NCI-H82 treated with DMSO at 0.1 percent for 48 hours (cell line): ENCODE results near the gene CGN.

Experiments used
- DNase-seq: peaks from one replicate; lab custom pipeline; 2025; ENCODE audit not compliant: unreplicated experiment; lab: John Stamatoyannopoulos, UW

CGN gene, protein sequence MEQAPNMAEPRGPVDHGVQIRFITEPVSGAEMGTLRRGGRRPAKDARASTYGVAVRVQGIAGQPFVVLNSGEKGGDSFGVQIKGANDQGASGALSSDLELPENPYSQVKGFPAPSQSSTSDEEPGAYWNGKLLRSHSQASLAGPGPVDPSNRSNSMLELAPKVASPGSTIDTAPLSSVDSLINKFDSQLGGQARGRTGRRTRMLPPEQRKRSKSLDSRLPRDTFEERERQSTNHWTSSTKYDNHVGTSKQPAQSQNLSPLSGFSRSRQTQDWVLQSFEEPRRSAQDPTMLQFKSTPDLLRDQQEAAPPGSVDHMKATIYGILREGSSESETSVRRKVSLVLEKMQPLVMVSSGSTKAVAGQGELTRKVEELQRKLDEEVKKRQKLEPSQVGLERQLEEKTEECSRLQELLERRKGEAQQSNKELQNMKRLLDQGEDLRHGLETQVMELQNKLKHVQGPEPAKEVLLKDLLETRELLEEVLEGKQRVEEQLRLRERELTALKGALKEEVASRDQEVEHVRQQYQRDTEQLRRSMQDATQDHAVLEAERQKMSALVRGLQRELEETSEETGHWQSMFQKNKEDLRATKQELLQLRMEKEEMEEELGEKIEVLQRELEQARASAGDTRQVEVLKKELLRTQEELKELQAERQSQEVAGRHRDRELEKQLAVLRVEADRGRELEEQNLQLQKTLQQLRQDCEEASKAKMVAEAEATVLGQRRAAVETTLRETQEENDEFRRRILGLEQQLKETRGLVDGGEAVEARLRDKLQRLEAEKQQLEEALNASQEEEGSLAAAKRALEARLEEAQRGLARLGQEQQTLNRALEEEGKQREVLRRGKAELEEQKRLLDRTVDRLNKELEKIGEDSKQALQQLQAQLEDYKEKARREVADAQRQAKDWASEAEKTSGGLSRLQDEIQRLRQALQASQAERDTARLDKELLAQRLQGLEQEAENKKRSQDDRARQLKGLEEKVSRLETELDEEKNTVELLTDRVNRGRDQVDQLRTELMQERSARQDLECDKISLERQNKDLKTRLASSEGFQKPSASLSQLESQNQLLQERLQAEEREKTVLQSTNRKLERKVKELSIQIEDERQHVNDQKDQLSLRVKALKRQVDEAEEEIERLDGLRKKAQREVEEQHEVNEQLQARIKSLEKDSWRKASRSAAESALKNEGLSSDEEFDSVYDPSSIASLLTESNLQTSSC

DNA sequence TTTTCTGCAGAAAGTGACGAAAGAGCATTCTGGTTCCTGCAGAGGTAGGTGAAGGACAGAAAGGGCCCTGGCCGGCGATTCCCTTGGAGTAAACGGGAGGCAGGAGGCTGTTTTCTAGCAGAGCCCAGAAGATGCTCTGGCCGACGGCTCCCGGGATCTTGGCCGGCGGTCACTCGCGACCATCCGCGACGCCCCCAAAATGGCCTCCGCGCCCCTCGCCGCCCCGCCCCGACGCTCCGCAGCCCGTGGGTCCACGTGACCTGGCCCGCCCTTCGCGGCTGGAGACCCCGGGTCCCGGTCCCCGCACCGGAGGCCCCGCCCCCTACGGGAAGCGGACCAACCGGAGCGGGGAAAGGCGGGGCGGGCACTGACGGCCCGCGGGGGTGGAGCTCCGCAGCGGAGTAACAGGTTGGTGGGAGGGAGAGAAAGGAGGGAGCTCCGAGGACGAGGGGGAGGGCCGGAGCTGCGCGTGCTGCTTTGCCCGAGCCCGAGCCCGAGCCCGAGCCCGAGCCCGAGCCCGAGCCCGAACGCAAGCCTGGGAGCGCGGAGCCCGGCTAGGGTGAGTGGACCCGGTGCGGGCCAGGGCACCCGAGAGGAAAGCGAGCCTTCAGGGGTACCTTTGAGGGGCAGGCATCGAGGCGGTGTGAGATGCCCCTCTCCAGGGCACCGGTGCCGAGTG, at the start of gene CGN:
CGN (plus strand) TSS at position 431 of the 679 bp plus-strand sequence. CDS start 7,133 bp downstream, outside the sequence.
- DNase-seq: peak; percentile 93

DNA sequence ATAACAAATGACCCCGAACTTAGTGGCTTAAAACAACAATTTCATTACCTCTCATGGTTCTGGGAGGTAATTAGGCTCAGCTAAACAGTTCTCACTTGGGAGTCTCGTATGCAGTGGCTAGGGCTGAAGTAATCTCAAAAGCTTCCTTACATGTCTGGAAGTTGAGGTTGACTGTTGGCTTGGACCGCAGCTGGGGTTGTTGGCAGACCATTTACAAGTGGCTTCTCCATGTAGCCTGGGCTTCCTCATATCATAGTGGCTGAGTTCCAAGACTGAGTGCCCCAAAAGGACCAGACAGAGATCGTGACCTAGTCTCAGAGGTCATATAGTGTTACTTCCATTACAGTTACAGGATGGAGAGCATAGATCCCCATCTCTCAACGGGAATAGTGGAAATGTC, 49.5 kb upstream of the CGN start:
- DNase-seq: no peak

DNA sequence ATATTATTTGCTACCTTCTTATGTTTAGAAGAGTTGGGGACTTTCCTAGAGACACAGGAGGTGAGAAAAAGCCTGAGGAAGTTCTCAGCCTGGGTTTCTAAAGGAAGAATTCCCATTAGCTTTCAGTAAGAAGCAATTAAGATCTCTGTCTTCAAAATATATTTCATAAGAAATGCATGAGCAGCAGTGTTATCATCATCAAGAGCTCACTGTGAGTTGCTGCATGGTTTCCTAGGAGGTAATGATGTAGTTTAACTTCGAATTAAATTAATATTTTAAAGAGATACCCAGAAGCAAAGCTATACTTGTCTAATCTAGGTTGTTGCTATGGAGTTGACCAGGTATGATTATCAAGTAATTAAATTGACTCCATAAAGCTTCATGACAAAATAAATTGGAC, 46.2 kb upstream of the CGN start:
- DNase-seq: no peak

DNA sequence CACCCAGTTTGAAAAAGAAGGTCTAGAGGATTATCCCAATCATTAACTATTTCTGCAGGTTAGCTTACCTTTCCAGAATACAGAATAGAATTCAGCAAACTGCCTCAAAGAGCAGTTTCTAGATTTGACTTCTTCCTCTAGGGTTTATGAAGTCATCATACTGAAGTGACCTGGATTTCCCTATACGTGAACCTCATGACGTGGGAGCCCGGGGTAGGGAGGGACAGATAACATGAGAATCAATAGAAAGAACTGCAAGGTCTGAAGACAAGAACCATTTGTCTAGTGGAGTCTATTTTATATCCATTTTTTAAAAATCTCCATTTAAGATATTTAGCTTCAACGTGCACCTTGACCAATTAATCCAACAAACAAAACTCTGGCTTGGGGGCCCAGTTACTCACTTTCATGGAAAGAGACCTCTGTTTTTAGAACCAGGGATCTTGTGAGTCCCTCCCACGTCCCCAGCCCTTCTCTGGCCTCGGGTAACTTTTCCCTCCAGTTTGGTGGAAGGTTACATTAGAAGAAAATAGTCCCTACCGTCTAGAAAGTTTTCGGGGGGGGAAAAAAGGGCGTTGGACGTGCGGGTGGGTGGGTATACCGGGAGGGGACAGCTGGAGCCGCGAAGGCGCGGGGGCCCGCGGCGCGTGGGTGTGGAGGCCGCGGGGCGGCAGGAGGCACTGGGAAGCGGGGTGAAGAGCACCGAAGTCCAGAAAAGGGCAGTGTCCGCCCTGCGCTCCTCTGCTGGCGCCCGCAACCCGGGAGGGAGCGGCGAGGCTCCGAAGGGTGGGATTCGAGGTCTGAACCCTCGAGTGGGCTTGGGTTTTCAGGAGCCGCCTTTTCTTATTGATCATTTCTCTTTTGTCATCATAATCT, 38.1 kb upstream of the CGN start:
- DNase-seq: no peak

DNA sequence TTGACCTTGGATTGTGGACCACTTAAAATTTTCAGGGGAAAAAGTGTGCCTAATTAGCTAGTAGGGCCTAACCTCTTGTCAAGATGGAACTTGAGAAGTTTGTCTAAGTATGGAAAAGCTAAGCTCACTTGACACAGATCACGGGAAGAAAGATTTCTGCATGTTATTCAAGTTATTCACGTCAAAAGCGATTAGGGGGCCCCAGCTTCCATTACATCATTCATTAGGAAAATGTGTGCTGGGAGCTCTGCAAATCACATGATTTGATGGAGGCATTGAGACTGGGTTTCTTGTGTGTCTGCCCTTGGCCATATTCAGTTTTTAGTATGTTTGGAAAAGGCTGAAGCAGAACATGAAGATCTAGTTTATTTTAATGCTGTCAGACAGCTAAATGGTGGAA, 36.4 kb upstream of the CGN start:
- no peak for DNase-seq

DNA sequence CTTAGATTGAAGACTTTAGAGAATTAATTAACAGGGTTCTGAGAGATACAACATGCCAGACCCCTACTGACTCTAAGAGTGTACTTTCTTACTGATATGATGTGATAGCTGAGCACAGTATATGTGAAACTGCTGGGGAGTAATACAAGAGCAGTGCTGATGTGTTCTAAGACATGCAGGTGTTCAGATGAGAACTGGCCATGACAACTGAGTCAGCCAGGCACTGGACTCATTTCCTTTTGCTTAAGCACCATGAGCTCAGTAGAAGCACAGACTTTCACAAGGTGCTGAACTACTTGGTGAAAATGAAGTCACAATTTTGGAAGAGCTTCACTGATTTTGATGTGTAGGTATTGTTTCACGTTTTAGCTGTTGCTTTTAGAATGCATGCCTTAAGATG, 36.0 kb upstream of the CGN start:
- DNase-seq: no peak

DNA sequence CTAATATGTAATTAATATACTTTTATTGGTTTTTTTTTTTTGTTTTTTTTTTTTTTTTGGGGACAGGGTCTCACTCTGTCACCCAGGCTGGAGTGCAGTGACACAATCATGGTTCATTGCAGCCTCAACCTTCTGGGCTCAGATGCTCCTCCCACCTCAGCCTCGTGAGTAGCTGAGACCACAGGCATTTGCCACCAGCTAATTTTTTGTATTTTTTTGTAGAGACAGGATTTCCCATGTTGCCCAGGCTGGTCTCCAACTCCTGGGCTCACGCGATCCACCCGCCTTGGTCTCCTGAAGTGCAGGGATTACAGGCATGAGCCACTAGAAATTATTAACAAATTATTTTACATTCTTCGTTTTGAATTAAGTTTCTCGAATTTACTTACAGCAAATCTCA, 35.1 kb upstream of the CGN start:
- DNase-seq: no peak

DNA sequence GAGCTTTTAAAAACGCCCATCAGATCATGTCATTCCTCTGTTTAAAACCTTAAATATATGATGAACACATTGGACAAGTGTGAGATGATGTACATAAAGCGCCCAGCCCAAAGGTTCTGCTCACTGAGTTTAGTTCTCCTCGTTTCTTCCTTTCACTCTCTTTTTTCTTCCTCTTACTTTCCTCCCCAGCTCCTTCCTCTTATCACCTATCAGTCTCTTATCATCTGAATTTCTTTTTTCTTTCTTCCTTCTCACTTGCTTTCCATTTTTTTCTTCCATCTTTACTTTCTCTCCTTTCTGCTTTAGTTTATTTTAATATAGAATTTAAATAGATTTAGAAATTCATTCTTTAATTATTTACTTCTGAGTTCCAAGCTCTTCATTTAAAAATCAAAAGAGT, 34.1 kb upstream of the CGN start:
- no peak for DNase-seq

DNA sequence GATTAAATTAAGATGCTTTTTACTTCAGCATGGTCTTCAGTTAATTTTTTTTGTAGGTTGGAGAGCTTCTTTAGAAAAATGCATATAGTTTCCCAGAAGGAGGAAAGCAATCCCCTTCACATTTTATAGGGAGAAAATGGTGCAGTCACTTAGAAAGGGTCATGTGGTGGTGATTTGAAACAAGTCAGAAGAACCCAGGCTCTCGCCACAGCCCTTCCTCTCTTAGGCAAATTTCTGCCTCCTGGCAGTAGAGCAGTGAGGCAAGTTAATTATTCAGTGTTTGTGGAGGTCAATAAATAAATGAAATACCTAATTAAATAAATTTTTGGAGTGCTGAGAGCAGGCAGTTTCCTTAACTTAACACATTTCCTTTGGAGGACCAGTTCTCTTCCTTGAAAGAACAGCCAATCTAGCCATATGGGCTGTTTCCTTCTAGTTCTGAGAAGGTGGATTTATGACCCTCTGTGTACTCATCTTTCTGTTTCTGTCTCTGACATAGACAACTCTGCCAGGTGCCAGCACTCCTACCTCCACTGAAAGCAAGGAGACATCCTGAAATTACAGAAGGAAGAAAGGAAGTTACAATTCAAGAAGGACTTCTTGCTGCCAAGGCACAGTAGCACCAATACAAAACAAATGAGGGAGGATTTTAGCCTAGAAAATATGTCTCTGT, 32.9 kb upstream of the CGN start:
- no peak for DNase-seq

DNA sequence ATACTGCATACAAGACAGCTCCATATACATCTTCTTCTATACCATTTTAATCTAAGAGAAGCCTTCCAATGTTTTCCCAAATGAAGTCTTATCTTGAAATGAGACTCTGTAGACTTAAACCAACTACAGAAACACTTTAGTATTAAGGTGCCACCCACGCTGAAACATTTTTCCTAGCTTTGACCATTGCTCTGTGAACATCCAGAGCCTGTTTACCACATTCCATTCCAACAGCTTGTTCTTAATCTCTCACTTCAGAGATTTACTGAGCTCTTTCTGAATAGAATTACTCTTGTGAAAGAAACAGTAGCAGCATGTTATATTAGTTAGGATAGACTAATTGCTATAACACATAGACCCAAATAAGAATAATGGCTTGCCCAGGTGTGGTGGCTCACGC, 32.3 kb upstream of the CGN start:
- DNase-seq: no peak

DNA sequence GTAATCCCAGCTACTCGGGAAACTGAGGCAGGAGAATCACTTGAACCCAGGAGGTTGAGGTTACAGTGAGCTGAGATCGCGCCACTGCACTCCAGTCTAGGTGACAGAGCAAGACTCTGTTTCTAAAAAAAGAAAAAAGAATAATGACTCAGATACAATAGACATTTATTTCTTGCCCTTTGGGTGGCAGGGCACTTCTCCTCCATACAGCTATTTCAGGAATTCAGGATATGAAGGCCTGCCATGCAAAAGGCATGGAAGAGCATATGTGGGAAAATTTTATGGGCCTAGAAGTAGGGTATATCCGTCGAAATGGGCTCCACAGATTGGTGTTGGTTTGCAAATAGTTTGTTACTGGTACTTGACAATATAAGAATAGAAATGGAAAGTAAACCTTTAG, 31.7 kb upstream of the CGN start:
- DNase-seq: no peak

DNA sequence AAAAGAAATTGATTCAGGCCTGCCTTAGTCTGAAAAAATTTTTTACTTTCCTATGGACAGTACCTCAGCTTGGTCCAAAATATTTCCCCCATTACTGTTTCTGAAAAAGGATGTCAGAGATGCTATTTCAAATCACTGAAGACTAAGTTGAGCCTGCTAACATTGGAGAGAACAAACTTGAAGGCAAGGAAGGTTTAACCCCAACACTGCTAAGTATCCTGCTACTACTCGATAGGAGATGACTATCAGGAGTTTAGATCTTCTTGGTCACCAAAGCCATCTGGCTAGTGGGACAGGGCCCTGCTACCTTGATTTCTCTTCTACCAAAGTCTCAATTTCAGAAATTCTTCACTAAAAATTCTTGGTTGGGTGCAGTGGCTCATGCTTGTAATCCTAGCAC, 29.2 kb upstream of the CGN start:
- DNase-seq: no peak

DNA sequence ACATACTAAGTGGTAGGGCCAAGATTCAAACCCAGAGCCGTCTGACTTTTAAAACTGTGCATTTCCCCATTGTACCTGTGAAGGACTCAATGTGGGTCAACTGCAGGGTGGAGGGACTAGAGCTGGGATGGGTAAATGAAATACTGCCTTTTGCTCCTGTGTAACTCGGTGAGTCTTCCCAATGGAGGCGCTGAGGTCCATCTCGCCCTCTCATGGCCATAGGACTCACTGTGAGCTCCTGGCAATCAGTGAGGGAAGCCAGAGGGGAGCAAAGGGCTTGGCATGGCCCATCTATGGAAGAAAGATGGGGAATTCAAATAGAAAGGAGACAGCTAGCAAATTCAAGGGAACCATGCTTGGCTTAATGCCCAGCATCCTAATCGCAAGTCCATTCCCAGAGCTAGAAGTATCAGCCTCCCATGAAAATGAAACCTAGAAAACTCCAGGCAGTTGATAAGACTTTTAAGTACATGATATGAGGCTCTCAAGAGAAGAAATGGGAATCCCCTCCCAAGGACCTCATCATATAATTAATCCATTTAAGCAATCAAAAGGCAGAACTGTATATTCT, 25.4 kb upstream of the CGN start:
- no peak for DNase-seq

DNA sequence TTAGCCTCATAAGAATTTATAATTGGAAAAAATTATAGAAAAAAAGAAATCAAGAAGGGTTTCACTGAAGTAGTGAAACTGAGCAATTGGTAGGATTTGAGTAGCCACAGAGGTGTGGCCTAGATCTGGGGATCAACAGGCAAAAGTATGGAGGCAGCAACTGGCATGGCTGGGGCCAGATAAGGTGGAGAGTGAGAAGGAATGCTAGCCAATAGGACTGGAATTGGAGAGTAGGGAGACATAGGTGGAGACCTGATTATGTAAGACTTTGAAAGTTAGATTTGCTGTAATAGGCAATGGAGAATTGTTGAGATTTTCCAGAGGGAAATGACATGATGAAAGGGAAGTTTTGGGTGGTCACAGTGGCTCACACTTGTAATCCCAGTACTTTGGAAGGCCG, 24.6 kb upstream of the CGN start:
- DNase-seq: no peak

DNA sequence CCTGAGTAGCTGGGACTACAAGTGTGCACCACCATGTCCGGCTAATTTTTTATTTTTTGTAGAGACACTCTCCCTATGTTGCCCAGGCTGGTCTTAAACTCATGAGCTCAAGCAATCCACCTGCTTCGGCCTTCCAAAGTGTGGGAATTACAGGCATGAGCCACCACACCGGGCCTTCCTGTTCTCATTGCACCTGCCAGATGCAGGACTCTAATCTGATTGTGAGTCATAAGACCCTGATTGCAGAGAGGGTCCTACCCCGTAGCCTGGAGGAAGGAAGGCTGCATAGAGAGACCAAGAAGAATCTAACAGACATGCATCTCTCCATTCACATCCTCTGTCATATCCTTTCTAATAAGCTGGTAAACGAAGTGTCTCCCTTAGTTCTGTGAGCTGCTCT, 19.5 kb upstream of the CGN start:
- DNase-seq: no peak

DNA sequence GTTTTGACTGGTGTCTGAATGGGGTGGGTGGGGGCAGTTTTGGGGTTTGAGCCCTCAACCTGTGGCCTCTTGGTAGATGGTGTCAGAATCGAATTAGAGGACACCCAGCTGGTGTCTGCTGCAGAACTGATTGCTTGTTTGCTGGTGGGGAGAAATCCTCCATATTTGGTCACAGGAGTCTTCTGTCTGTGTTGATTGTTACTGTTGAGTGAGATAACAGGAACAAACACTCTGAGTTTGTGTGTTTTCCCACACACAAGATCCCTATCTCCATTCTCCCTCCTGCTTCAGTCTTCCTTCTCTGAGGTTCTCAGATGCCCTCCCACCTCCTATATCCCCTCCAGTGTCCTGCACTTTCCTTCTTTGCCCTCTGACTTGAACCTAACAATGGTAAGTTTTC, 19.1 kb upstream of the CGN start:
- no peak for DNase-seq

DNA sequence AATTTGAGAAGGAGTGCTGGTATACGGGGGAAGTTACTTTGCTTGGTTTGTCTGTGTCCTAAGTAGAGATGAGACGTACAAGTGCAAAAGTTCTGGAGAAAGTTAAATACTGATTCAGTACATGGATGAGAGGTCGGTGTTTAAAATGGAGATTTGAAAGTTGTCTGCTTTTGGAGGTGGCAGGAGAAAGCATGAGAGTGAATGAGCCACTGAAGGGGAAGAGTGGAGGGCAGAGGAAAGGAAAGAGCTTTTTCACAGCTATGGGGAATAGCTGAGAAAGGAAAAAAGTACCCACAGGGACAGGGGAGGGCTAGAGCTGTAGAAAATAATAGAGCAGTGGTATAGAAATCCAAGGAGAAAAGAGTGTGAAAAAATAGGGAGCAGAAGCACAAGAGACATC, 18.1 kb upstream of the CGN start:
- no peak for DNase-seq

DNA sequence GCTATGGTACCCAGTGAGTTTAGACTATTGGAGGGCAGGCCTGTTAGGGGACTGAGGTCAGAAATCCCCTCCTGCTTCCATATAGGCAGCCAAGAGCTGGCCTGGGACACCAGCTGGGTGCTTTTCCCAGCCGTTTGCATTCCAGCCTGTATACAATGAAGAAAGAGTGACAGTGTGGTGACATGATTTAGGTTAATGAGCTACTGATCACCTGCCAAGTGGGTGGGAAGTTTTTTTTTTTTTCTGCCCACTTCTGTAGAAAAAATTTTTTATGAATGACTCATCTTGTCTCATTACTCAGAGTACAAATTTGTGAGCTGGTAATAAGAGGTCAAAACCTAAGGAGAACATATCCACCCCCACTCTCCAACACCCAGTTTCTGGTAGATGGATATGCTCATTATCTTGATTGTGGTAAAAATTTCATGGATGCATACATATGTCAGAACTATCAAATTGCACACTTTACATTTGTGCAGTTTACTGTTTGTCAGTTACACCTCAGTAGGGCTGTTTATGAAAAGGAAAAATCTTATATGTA, 16.4 kb upstream of the CGN start:
- no peak for DNase-seq

DNA sequence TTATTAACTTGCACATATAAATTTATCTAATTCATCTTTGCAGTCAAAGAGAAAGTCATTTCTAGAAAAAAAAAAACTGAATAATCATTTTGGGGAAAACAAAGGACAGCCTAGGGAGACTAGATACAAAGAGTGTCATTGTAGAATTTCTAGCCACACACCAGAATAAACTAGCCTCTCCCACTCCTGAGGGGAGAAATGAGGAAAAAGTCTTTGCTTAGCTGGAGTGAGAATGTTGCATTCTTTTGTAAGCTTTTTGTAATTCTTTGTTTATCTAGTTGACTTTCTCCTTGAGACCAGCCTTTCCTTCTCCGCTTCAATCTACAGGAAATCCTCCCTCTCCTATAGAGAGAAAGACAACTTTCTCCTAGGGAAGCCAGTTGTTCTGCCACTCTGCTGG, 15.9 kb upstream of the CGN start:
- DNase-seq: no peak
